GM12874 (cell line): ENCODE data around the gene SBK2.

ENCODE experiments used
- CTCF ChIP-seq: IDR thresholded peaks from 2 replicates; pipeline ENCODE4 v1.5.1; 2011; ENCODE audit warnings: low read depth, mild to moderate bottlenecking, control low read depth, low read length, moderate library complexity; ENCODE audit not compliant: insufficient read depth

Gene SBK2

GRCh38 chr19:55504981-55505380, 32.0 kb downstream of the SBK2 start:
- no peak for TF ChIP-seq CTCF

- TF ChIP-seq CTCF, result no peak
These were observed 32.7 kb downstream of the SBK2 start for GRCh38 chr19:55504252-55504603.

GRCh38 chr19:55503502-55504251, 33.3 kb downstream of the SBK2 start:
- peak; percentile 98 for TF ChIP-seq CTCF

GRCh38 chr19:55503157-55503501, 33.8 kb downstream of the SBK2 start:
- TF ChIP-seq CTCF, result no peak

GRCh38 chr19:55502197-55502952, 34.6 kb downstream of the SBK2 start:
- no peak for TF ChIP-seq CTCF

- no peak for TF ChIP-seq CTCF
These were observed 36.5 kb downstream of the SBK2 start for GRCh38 chr19:55500368-55500952.

GRCh38 chr19:55498246-55498840, 38.6 kb downstream of the SBK2 start:
- no peak for TF ChIP-seq CTCF
